Ureter (tissue), 1 donor: ENCODE data around the gene ZIC1. TPM values are rescaled to one million over a fixed set of nuclear protein-coding genes. Genes with fewer than 3 reads are reported as not detected.

Experiments
- DNase-seq: peaks from one replicate; pipeline ENCODE4 v3.0.0-alpha.2; 2020; ENCODE audit warnings: low spot score
- total RNA-seq: library from RNA; stranded (reverse); gene quantifications from one replicate; pipeline ENCODE4 v1.2.4, GENCODE V29; 2023
- donor health status: DM: yes; HTN: yes; CAD: no.

Gene ZIC1
- total RNA-seq, 1 donor from 2014 or later: not detected

GRCh38 chr3:147422601-147423536, 13.7 kb downstream of the ZIC1 start:
- no peak for DNase-seq

GRCh38 chr3:147423537-147423797, 14.3 kb downstream of the ZIC1 start:
- DNase-seq: no peak

- DNase-seq: no peak
Observed at GRCh38 chr3:147423798-147424580, 14.8 kb downstream of the ZIC1 start.

- DNase-seq: no peak
Observed at GRCh38 chr3:147424581-147425387, 15.6 kb downstream of the ZIC1 start.

GRCh38 chr3:147425388-147425850, 16.3 kb downstream of the ZIC1 start:
- no peak for DNase-seq

- no peak for DNase-seq
Observed at GRCh38 chr3:147426931-147427330, 17.8 kb downstream of the ZIC1 start.

- no peak for DNase-seq
Observed at GRCh38 chr3:147427746-147428145, 18.6 kb downstream of the ZIC1 start.

- no peak for DNase-seq
Observed at GRCh38 chr3:147428326-147428725, 19.2 kb downstream of the ZIC1 start.

GRCh38 chr3:147428754-147429153, 19.6 kb downstream of the ZIC1 start:
- DNase-seq: no peak

GRCh38 chr3:147431751-147432150, 22.6 kb downstream of the ZIC1 start:
- DNase-seq: no peak

- no peak for DNase-seq
Observed at GRCh38 chr3:147447224-147447623, 38.1 kb downstream of the ZIC1 start.

GRCh38 chr3:147449669-147450068, 40.5 kb downstream of the ZIC1 start:
- DNase-seq: no peak

- DNase-seq: no peak
Observed at GRCh38 chr3:147458995-147459704, 50.0 kb downstream of the ZIC1 start.

- no peak for DNase-seq
Observed at GRCh38 chr3:147462856-147463255, 53.7 kb downstream of the ZIC1 start.

Other genes with a start within 250 kb of the ZIC1 start
- gene ZIC4, start 2.8 kb upstream of the ZIC1 start, total RNA-seq: not detected